Measurements from ENCODE around the gene RAPGEF2.

Gene RAPGEF2

GRCh38 chr4:159334461-159334860 is 231.6 kb downstream of the RAPGEF2 start:
- TF ChIP-seq MAX (IDR thresholded peaks at IDR 0.05; ENCODE audit: low read depth, low read length): no peak
- H3K4me3 ChIP-seq (ENCODE audit: low read depth, low read length): no peak overlapping the region
- no peak for DNase-seq (ENCODE audit: low read depth)

DNA sequence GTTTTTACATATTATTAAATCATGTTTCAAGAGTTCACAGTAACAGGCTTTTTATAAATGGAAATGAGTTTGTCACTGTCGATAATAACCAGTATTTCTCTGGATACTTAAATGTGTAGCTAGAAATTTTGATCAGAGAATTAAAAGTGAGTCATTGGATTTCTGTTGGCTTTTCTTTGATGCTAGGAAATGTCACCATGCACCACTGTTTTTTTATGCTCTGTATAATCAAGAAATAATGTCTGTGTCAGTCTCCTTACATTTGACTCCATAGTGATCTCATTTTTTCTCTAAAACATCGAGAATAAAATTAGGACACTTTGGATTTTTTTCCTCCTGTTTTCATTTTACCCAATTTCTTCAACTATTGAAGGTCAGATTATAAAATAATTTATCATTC is 234.2 kb downstream of the RAPGEF2 start:
- DNase-seq (ENCODE audit: low read depth): no peak
- no peak overlapping the region for H3K4me3 ChIP-seq (ENCODE audit: low read depth, low read length)
- no peak for TF ChIP-seq MAX (IDR thresholded peaks at IDR 0.05; ENCODE audit: low read depth, low read length)
- no peak for TF ChIP-seq POLR2A (IDR thresholded peaks at IDR 0.05; ENCODE audit: extremely low read depth, insufficient read length)

DNA sequence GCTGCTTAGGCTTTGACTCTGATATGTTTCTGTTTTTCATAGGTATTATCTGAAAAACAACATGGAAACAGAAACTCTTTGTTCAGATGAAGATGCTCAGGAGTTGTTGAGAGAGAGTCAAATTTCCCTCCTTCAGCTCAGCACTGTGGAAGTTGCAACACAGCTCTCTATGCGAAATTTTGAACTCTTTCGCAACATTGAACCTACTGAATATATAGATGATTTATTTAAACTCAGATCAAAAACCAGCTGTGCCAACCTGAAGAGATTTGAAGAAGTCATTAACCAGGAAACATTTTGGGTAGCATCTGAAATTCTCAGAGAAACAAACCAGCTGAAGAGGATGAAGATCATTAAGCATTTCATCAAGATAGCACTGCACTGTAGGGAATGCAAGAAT is 238.6 kb downstream of the RAPGEF2 start:
- peak; percentile 35 for DNase-seq (ENCODE audit: low read depth)
- TF ChIP-seq CTCF (IDR thresholded peaks at IDR 0.05; ENCODE audit: low read depth, low read length) (no peak), MYC (IDR thresholded peaks at IDR 0.05; ENCODE audit: low read depth, low read length) (no peak), POLR2A (IDR thresholded peaks at IDR 0.05; ENCODE audit: extremely low read depth, insufficient read length) (no peak), MAX (IDR thresholded peaks at IDR 0.05; ENCODE audit: low read depth, low read length) (no peak)
- no peak overlapping the region for H3K4me3 ChIP-seq (ENCODE audit: low read depth, low read length)

GRCh38 chr4:159342374-159342773 is 239.5 kb downstream of the RAPGEF2 start:
- H3K4me3 ChIP-seq (ENCODE audit: low read depth, low read length): no peak overlapping the region
- no peak for DNase-seq (ENCODE audit: low read depth)
- TF ChIP-seq POLR2A (IDR thresholded peaks at IDR 0.05; ENCODE audit: extremely low read depth, insufficient read length) (no peak), MYC (IDR thresholded peaks at IDR 0.05; ENCODE audit: low read depth, low read length) (no peak), CTCF (IDR thresholded peaks at IDR 0.05; ENCODE audit: low read depth, low read length) (no peak), MAX (IDR thresholded peaks at IDR 0.05; ENCODE audit: low read depth, low read length) (no peak)

DNA sequence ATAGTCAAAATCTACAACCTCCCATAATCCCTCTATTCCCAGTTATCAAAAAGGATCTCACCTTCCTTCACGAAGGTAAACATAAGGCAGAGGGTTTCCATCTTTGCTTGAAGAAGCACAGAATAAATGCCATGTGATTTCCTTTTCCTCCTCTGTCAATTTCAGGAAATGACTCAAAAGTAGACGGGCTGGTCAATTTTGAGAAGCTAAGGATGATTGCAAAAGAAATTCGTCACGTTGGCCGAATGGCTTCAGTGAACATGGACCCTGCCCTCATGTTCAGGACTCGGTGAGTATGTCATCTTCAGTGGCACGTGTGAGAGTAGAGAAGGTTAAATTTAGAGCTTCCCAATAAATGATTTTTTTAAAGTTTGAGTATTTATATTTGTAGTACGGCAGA is 240.2 kb downstream of the RAPGEF2 start:
- no peak overlapping the region for H3K4me3 ChIP-seq (ENCODE audit: low read depth, low read length)
- TF ChIP-seq MYC (IDR thresholded peaks at IDR 0.05; ENCODE audit: low read depth, low read length) (no peak), CTCF (IDR thresholded peaks at IDR 0.05; ENCODE audit: low read depth, low read length) (no peak), POLR2A (IDR thresholded peaks at IDR 0.05; ENCODE audit: extremely low read depth, insufficient read length) (no peak), MAX (IDR thresholded peaks at IDR 0.05; ENCODE audit: low read depth, low read length) (no peak)

GRCh38 chr4:159344877-159345276 is 242.0 kb downstream of the RAPGEF2 start:
- TF ChIP-seq POLR2A (IDR thresholded peaks at IDR 0.05; ENCODE audit: extremely low read depth, insufficient read length): no peak
- TF ChIP-seq MAX (IDR thresholded peaks at IDR 0.05; ENCODE audit: low read depth, low read length): no peak
- no peak for TF ChIP-seq CTCF (IDR thresholded peaks at IDR 0.05; ENCODE audit: low read depth, low read length)
- TF ChIP-seq MYC (IDR thresholded peaks at IDR 0.05; ENCODE audit: low read depth, low read length): no peak
- no peak overlapping the region for H3K4me3 ChIP-seq (ENCODE audit: low read depth, low read length)
- no peak for DNase-seq (ENCODE audit: low read depth)

More for the DNA sequence above, 240.2 kb downstream of the RAPGEF2 start:
- DNase-seq (ENCODE audit: low read depth): peak; percentile 1

DNA sequence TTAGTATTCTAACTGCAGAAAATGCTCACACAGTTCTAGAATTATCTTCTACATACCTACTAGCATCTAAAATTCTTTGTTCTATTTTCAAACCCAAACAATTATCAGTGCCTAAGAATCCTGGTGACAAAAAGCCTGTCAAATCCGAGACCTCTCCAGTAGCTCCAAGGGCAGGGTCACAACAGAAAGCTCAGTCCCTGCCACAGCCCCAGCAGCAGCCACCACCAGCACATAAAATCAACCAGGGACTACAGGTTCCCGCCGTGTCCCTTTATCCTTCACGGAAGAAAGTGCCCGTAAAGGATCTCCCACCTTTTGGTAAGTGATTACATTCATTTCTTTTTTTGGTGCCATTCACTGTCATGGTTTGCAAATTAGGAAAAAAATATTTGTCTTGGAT is 243.8 kb downstream of the RAPGEF2 start:
- DNase-seq (ENCODE audit: low read depth): no peak
- no peak overlapping the region for H3K4me3 ChIP-seq (ENCODE audit: low read depth, low read length)
- no peak for TF ChIP-seq POLR2A (IDR thresholded peaks at IDR 0.05; ENCODE audit: extremely low read depth, insufficient read length)
- TF ChIP-seq CTCF (IDR thresholded peaks at IDR 0.05; ENCODE audit: low read depth, low read length): no peak
- TF ChIP-seq MYC (IDR thresholded peaks at IDR 0.05; ENCODE audit: low read depth, low read length): no peak
- no peak for TF ChIP-seq MAX (IDR thresholded peaks at IDR 0.05; ENCODE audit: low read depth, low read length)

All from NB4 (cell line).